Fibroblast of the aortic adventitia (primary cell): Measurements from ENCODE around the gene CYP24A1. TPM values are rescaled to one million over a fixed set of nuclear protein-coding genes. Genes with fewer than 3 reads are reported as not detected.

Experiments
- DNase-seq: peaks from one replicate; pipeline ENCODE4 v3.0.0-alpha.2; 2010; ENCODE audit warnings: low read depth
- H3K4me3 ChIP-seq: 2 replicates; pipeline ENCODE4 v1.5.1; 2011; ENCODE audit warnings: low read depth, mild to moderate bottlenecking, control low read depth, low read length, moderate library complexity
- CTCF ChIP-seq: IDR thresholded peaks from 2 replicates; pipeline ENCODE4 v1.5.1; 2011; ENCODE audit warnings: mild to moderate bottlenecking, low read length, control low read depth, inconsistent platforms; ENCODE audit not compliant: insufficient read depth
- total RNA-seq: library from RNA; depleted of rRNA; stranded (reverse); fragments of >200 nt; gene quantifications from 2 replicates; pipeline ENCODE4 v1.2.3, GENCODE V29; 2012; ENCODE audit warnings: low replicate concordance

Gene CYP24A1
- total RNA-seq, 1 donor = not detected

GRCh38 chr20:54158226-54158625 lies 15.6 kb downstream of the CYP24A1 start:
- TF ChIP-seq CTCF = no peak
- no peak overlapping the region for H3K4me3 ChIP-seq
- no peak for DNase-seq

GRCh38 chr20:54156981-54157835 lies 16.6 kb downstream of the CYP24A1 start:
- no peak overlapping the region for H3K4me3 ChIP-seq
- no peak for TF ChIP-seq CTCF
- no peak for DNase-seq

GRCh38 chr20:54156522-54156921 lies 17.3 kb downstream of the CYP24A1 start:
- no peak overlapping the region for H3K4me3 ChIP-seq
- no peak for TF ChIP-seq CTCF
- DNase-seq = no peak

GRCh38 chr20:54155736-54156317 lies 18.0 kb downstream of the CYP24A1 start:
- TF ChIP-seq CTCF = no peak
- DNase-seq = no peak
- H3K4me3 ChIP-seq = no peak overlapping the region

- DNase-seq = no peak
- no peak for TF ChIP-seq CTCF
- no peak overlapping the region for H3K4me3 ChIP-seq
These were observed 19.3 kb downstream of the CYP24A1 start for GRCh38 chr20:54154439-54154838.

GRCh38 chr20:54153847-54154246 lies 19.9 kb downstream of the CYP24A1 start:
- DNase-seq = no peak
- TF ChIP-seq CTCF = no peak
- no peak overlapping the region for H3K4me3 ChIP-seq

- TF ChIP-seq CTCF = no peak
- no peak overlapping the region for H3K4me3 ChIP-seq
- DNase-seq = no peak
These were observed 20.8 kb downstream of the CYP24A1 start for GRCh38 chr20:54153041-54153327.
